ENCODE measurements around the gene LEAP2. TPM values are rescaled to one million over a fixed set of nuclear protein-coding genes. Genes with fewer than 3 reads are reported as not detected.

The LEAP2 gene
- polyA plus RNA-seq, 1 donor from 2014 or later = 1.6 TPM

DNA sequence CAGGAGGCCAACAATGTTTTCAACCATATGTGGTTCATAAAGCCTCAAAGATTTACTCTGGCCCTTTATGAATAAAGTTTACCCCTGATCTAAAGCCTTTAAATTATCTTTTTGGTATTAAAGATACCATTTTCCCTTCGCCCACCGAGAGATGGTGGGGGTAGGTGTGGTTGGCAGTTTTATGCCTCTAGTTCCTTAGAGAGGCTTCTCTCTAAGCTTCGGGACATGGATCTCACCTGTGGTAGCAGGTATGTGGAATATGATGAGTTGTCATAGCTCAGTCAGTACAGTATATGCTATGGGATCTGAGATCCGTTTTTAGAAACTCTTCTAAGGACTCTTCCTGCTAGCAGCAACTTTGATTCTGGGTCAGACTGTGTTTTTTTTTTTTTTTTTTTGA lies 4.7 kb upstream of the LEAP2 start:
- Histone ChIP-seq H3K9me3 (ENCODE audit: low read length) (no peaks in the 10 kb centered on the region), H4K20me1 (ENCODE audit: insufficient read depth) (no peaks in the 10 kb centered on the region), H2AFZ (ENCODE audit: low read depth, low read length) (no peak overlapping the region), H3K4me3 (ENCODE audit: low read length) (no peak overlapping the region), H3K36me3 (ENCODE audit: insufficient read depth, low read length) (peaks cover 13% of the 10 kb centered on the region), H3K4me2 (ENCODE audit: low read length) (no peak overlapping the region), H3K27me3 (ENCODE audit: insufficient read depth, low read depth, low read length) (no peaks in the 10 kb centered on the region), H3K9ac (ENCODE audit: low read length) (no peak overlapping the region), H3K9me2 (ENCODE audit: insufficient read depth, low read length) (no peaks in the 10 kb centered on the region), H3K27ac (ENCODE audit: low read length) (no peak overlapping the region), H3K79me2 (replicated peaks; ENCODE audit: insufficient read depth, low read length) (peaks cover 11% of the 10 kb centered on the region), H3F3A (ENCODE audit: insufficient read depth, low read length, poor library complexity, severe bottlenecking) (peaks cover 4% of the 10 kb centered on the region)
- no peak for TF ChIP-seq EZH2 (IDR thresholded peaks at IDR 0.05; ENCODE audit: borderline replicate concordance, insufficient read depth, low read length, poor library complexity, severe bottlenecking)
- TF ChIP-seq POLR2AphosphoS5 (IDR thresholded peaks at IDR 0.05) = no peak
- TF ChIP-seq RAD21 (conservative IDR thresholded peaks at IDR 0.05) = no peak
- TF ChIP-seq TAF1 (IDR thresholded peaks at IDR 0.05; ENCODE audit: low read depth) = no peak
- no peak for TF ChIP-seq MXI1 (conservative IDR thresholded peaks at IDR 0.05; ENCODE audit: poor library complexity, severe bottlenecking)

DNA sequence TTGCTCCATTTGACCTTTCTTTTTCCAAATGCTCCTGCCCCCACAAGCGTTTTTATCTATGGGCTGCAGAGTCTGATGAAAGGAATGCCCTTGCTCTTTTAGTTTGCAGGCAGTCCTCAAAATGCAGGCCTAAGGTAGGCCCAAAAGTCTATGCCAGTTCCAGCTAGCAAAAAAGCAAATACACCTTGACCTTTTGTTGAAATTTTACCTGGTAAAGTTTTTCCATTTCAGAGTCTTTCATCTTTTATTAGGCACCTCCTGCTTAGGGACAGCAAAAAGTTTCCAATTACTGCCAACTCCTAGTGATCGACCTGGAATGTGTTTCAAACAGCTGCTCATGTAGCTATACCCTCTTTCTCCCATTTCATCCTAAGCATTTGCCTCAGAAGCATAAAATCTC lies 2.7 kb upstream of the LEAP2 start:
- Histone ChIP-seq H3K9me2 (ENCODE audit: insufficient read depth, low read length) (no peaks in the 10 kb centered on the region), H3F3A (ENCODE audit: insufficient read depth, low read length, poor library complexity, severe bottlenecking) (peaks cover 2% of the 10 kb centered on the region), H3K4me3 (ENCODE audit: low read length) (no peak overlapping the region), H3K9ac (ENCODE audit: low read length) (no peak overlapping the region), H3K79me2 (replicated peaks; ENCODE audit: insufficient read depth, low read length) (peaks cover 11% of the 10 kb centered on the region), H3K36me3 (ENCODE audit: insufficient read depth, low read length) (peaks cover 13% of the 10 kb centered on the region), H4K20me1 (ENCODE audit: insufficient read depth) (no peaks in the 10 kb centered on the region), H3K4me2 (ENCODE audit: low read length) (no peak overlapping the region), H3K27me3 (ENCODE audit: insufficient read depth, low read depth, low read length) (no peaks in the 10 kb centered on the region), H2AFZ (ENCODE audit: low read depth, low read length) (no peak overlapping the region), H3K9me3 (ENCODE audit: low read length) (no peaks in the 10 kb centered on the region), H3K27ac (ENCODE audit: low read length) (no peak overlapping the region)
- TF ChIP-seq SMC3 (conservative IDR thresholded peaks at IDR 0.05; ENCODE audit: poor library complexity) = no peak
- TF ChIP-seq MXI1 (conservative IDR thresholded peaks at IDR 0.05; ENCODE audit: poor library complexity, severe bottlenecking) = no peak
- no peak for TF ChIP-seq POLR2AphosphoS5 (IDR thresholded peaks at IDR 0.05)
- no peak for TF ChIP-seq EZH2 (IDR thresholded peaks at IDR 0.05; ENCODE audit: borderline replicate concordance, insufficient read depth, low read length, poor library complexity, severe bottlenecking)
- no peak for TF ChIP-seq EP300 (conservative IDR thresholded peaks at IDR 0.05; ENCODE audit: poor library complexity, severe bottlenecking)
- TF ChIP-seq, protein P1, sequence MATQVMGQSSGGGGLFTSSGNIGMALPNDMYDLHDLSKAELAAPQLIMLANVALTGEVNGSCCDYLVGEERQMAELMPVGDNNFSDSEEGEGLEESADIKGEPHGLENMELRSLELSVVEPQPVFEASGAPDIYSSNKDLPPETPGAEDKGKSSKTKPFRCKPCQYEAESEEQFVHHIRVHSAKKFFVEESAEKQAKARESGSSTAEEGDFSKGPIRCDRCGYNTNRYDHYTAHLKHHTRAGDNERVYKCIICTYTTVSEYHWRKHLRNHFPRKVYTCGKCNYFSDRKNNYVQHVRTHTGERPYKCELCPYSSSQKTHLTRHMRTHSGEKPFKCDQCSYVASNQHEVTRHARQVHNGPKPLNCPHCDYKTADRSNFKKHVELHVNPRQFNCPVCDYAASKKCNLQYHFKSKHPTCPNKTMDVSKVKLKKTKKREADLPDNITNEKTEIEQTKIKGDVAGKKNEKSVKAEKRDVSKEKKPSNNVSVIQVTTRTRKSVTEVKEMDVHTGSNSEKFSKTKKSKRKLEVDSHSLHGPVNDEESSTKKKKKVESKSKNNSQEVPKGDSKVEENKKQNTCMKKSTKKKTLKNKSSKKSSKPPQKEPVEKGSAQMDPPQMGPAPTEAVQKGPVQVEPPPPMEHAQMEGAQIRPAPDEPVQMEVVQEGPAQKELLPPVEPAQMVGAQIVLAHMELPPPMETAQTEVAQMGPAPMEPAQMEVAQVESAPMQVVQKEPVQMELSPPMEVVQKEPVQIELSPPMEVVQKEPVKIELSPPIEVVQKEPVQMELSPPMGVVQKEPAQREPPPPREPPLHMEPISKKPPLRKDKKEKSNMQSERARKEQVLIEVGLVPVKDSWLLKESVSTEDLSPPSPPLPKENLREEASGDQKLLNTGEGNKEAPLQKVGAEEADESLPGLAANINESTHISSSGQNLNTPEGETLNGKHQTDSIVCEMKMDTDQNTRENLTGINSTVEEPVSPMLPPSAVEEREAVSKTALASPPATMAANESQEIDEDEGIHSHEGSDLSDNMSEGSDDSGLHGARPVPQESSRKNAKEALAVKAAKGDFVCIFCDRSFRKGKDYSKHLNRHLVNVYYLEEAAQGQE (IDR thresholded peaks at IDR 0.05; ENCODE audit: borderline replicate concordance) = no peak
- TF ChIP-seq, protein P2, sequence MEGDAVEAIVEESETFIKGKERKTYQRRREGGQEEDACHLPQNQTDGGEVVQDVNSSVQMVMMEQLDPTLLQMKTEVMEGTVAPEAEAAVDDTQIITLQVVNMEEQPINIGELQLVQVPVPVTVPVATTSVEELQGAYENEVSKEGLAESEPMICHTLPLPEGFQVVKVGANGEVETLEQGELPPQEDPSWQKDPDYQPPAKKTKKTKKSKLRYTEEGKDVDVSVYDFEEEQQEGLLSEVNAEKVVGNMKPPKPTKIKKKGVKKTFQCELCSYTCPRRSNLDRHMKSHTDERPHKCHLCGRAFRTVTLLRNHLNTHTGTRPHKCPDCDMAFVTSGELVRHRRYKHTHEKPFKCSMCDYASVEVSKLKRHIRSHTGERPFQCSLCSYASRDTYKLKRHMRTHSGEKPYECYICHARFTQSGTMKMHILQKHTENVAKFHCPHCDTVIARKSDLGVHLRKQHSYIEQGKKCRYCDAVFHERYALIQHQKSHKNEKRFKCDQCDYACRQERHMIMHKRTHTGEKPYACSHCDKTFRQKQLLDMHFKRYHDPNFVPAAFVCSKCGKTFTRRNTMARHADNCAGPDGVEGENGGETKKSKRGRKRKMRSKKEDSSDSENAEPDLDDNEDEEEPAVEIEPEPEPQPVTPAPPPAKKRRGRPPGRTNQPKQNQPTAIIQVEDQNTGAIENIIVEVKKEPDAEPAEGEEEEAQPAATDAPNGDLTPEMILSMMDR (IDR thresholded peaks at IDR 0.05; ENCODE audit: poor library complexity, severe bottlenecking) = no peak
- TF ChIP-seq TAF1 (IDR thresholded peaks at IDR 0.05; ENCODE audit: low read depth) = no peak
- TF ChIP-seq RAD21 (conservative IDR thresholded peaks at IDR 0.05) = no peak
